ENCODE measurements around the gene CDK19.

CDK19 gene

DNA sequence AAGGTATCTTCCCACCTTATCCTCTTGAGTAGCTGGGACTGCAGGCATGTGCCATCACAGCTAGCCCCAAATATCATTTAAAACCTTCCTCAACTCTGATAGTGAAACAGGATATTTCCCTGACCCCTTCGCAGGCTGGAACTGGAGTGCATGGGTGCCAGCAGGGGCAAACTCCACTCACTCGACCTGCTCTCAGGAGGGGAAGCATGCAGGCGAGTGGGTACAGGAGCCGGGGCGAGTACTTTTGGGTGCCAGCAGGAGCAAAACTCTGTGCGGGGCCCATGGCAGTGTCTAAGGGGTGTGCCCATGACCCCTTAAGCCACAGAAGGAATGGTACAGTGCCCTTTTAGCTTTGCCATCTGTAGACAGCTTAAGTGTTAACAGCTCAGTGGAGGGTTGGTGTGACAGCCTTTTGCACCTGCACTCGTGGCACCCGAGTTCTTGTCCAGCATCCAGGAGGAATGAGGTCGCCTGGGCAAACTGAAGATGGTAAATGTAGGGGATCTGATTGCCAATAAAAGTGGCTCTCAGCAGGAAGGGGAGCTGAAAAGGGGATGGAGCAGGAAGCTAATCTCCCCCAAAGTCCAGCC is 155.1 kb downstream of the CDK19 start:
- no peaks in the 10 kb centered on the region for H3K27me3 ChIP-seq (ENCODE audit: control insufficient read depth in 1 of 2, insufficient read depth in 2 of 2, low read length in 2 of 2)
- H3K27ac ChIP-seq (ENCODE audit: low read length): no peak overlapping the region
- H3K4me3 ChIP-seq (ENCODE audit: low read length in 2 of 2): no peak overlapping the region
- no peaks in the 10 kb centered on the region for H3K36me3 ChIP-seq (ENCODE audit: control insufficient read depth in 2 of 2, insufficient read depth in 2 of 2, low read length in 2 of 2)
- H3K9me3 ChIP-seq (ENCODE audit: control insufficient read depth in 2 of 2, low read length in 2 of 2): no peaks in the 10 kb centered on the region
- H3K9ac ChIP-seq (ENCODE audit: low read length in 2 of 2): no peak overlapping the region
- H3K4me1 ChIP-seq (ENCODE audit: control insufficient read depth, insufficient read depth, low read length): no peaks in the 10 kb centered on the region

DNA sequence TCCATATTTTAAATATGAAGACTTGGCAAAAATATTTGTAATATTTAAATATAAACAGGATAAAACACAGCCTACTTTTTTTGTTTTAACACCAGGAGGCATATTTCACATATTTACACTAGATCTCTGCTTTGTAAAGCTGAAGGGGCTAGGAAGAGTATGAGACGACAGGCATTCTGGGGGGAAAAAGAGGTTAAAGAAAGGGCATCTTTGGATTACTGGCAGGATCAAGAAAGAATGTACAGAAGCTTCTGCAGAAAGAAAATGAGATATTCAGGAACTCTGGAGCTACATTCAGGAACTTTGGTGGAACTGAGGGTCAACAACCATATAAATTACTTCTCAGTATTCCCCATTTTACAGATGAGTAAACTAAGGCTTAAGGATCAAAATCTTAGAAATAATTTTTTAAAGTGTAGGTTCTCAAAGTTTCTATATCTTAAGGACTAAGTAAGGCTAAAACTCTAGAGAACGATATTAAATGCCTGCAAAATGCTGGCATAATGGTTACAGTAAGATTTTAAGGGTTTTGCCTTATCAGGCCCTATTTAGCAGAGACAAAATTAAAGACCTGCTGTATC is 156.5 kb downstream of the CDK19 start:
- H3K4me1 ChIP-seq (ENCODE audit: control insufficient read depth, insufficient read depth, low read length): no peaks in the 10 kb centered on the region
- H3K9me3 ChIP-seq (ENCODE audit: control insufficient read depth in 2 of 2, low read length in 2 of 2): no peaks in the 10 kb centered on the region
- no peak overlapping the region for H3K27ac ChIP-seq (ENCODE audit: low read length)
- H3K27me3 ChIP-seq (ENCODE audit: control insufficient read depth in 1 of 2, insufficient read depth in 2 of 2, low read length in 2 of 2): no peaks in the 10 kb centered on the region
- H3K9ac ChIP-seq (ENCODE audit: low read length in 2 of 2): no peak overlapping the region
- H3K4me3 ChIP-seq (ENCODE audit: low read length in 2 of 2): no peak overlapping the region
- no peaks in the 10 kb centered on the region for H3K36me3 ChIP-seq (ENCODE audit: control insufficient read depth in 2 of 2, insufficient read depth in 2 of 2, low read length in 2 of 2)

DNA sequence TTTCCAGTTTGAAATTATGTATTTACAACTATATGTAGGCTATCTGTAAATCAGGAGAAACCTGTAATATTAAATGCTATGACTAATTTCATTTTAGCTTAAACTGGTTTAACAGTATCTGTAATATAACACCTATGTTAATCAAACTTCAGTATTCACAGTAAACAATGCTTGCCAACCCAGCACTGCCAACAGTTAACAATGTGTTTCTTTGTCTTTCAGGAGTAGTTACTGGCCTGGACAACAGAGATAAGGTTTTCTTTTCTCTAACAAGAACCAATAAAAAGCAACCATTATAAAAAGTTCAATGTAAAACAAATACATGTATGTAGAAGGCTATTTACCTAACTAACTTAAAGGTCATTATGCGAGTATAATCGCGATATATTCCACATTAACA is 158.8 kb downstream of the CDK19 start:
- H3K36me3 ChIP-seq (ENCODE audit: control insufficient read depth in 2 of 2, insufficient read depth in 2 of 2, low read length in 2 of 2): no peaks in the 10 kb centered on the region
- H3K4me3 ChIP-seq (ENCODE audit: low read length in 2 of 2): no peak overlapping the region
- no peak overlapping the region for H3K27ac ChIP-seq (ENCODE audit: low read length)
- no peaks in the 10 kb centered on the region for H3K9me3 ChIP-seq (ENCODE audit: control insufficient read depth in 2 of 2, low read length in 2 of 2)
- H3K27me3 ChIP-seq (ENCODE audit: control insufficient read depth in 1 of 2, insufficient read depth in 2 of 2, low read length in 2 of 2): no peaks in the 10 kb centered on the region
- no peak overlapping the region for H3K9ac ChIP-seq (ENCODE audit: low read length in 2 of 2)
- no peaks in the 10 kb centered on the region for H3K4me1 ChIP-seq (ENCODE audit: control insufficient read depth, insufficient read depth, low read length)

DNA sequence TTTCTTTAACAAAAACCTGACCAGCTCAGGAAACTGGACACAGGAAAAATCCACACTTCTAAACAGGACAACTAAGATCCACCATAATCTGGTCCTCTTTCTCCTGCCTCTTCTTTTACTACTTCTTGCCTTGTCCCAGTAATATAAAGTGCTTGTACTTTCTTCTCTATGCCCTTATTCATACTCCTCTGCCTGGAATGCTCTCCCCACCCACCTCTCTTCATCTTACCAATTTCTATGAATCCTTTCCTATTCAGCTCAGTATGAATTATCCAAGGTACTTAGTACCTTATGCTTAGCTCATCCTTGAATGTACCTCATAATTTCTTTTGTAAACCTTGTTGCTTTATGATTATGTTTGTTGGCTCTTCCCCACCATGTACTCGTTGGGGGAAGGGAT is 159.4 kb downstream of the CDK19 start:
- Histone ChIP-seq H3K27me3 (ENCODE audit: control insufficient read depth in 1 of 2, insufficient read depth in 2 of 2, low read length in 2 of 2) (no peaks in the 10 kb centered on the region), H3K4me3 (ENCODE audit: low read length in 2 of 2) (no peak overlapping the region), H3K4me1 (ENCODE audit: control insufficient read depth, insufficient read depth, low read length) (no peaks in the 10 kb centered on the region), H3K9ac (ENCODE audit: low read length in 2 of 2) (no peak overlapping the region), H3K36me3 (ENCODE audit: control insufficient read depth in 2 of 2, insufficient read depth in 2 of 2, low read length in 2 of 2) (no peaks in the 10 kb centered on the region), H3K9me3 (ENCODE audit: control insufficient read depth in 2 of 2, low read length in 2 of 2) (no peaks in the 10 kb centered on the region), H3K27ac (ENCODE audit: low read length) (no peak overlapping the region)

DNA sequence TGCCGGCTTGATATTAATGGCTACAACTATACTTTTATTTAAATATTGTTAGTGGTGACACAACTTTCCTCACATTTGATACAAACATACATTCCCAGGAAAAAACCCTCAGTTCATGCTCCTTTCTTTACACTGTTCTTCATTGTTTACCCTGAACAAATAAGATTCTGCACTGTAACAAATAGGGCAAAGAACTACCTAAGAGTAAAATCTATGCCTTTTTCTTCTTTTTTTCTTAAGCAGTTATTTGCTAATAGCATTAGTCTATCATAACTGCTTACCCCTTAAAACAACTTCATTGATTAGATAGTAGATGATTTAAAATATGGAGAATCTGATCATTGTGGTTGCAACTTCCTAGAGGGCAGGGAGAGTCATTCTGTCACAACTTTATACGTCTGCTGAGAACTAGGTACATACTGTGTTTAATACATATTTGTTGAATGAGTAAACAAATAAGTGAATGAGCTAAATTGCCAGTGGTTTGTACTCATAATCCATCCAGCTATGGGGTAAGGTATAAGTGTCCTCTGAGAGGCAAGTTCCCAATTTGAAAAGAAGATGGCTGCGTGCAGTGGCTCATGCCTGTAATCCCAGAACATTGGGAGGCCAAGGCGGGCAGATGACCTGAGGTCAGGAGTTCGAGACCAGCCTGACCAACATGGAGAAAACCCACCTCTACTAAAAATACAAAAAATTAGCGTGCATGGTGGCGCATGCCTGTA is 161.0 kb downstream of the CDK19 start:
- no peaks in the 10 kb centered on the region for H3K36me3 ChIP-seq (ENCODE audit: control insufficient read depth in 2 of 2, insufficient read depth in 2 of 2, low read length in 2 of 2)
- H3K4me1 ChIP-seq (ENCODE audit: control insufficient read depth, insufficient read depth, low read length): no peaks in the 10 kb centered on the region
- H3K9me3 ChIP-seq (ENCODE audit: control insufficient read depth in 2 of 2, low read length in 2 of 2): no peaks in the 10 kb centered on the region
- no peaks in the 10 kb centered on the region for H3K27me3 ChIP-seq (ENCODE audit: control insufficient read depth in 1 of 2, insufficient read depth in 2 of 2, low read length in 2 of 2)
- no peak overlapping the region for H3K4me3 ChIP-seq (ENCODE audit: low read length in 2 of 2)
- no peak overlapping the region for H3K9ac ChIP-seq (ENCODE audit: low read length in 2 of 2)
- H3K27ac ChIP-seq (ENCODE audit: low read length): no peak overlapping the region

DNA sequence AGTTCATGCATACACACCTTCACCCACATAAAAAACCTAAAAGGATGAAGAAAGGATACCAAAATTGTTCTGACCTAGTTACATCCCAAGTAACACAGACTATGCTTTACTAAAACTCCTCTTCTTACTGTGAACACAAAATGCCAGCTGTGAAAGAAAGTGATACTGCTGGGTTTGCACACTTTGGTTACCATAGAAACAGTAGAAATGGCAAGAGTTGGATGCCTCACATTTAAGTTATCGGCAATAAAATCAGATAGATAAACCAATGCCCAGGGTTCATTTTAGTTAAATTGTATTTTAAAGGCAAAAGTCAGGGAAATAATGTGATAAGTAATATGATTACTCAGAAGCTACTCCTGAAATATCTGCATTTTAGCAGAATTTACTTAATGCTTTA is 161.9 kb downstream of the CDK19 start:
- no peak overlapping the region for H3K9ac ChIP-seq (ENCODE audit: low read length in 2 of 2)
- H3K27me3 ChIP-seq (ENCODE audit: control insufficient read depth in 1 of 2, insufficient read depth in 2 of 2, low read length in 2 of 2): no peaks in the 10 kb centered on the region
- H3K27ac ChIP-seq (ENCODE audit: low read length): no peak overlapping the region

DNA sequence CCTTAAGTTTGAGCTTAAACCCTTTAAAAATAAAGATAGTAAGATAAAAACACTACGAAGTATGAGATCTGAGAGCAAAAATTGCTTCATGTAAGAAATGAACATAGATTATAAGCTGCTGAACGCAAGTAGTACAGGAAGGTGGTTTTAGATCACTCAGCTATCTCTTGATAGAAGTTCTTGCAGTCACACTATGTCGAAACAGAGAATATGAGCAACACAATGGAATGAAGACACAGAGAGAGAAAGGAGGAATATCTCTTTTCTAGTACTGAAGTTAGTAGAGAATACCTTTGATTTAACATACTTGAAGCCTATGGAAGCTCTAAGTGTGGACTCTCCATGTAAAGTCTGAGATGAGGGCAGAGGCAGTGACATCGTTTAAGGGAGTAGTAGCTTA is 162.7 kb downstream of the CDK19 start:
- H3K4me1 ChIP-seq (ENCODE audit: control insufficient read depth, insufficient read depth, low read length): no peaks in the 10 kb centered on the region
- H3K36me3 ChIP-seq (ENCODE audit: control insufficient read depth in 2 of 2, insufficient read depth in 2 of 2, low read length in 2 of 2): no peaks in the 10 kb centered on the region
- no peak overlapping the region for H3K9ac ChIP-seq (ENCODE audit: low read length in 2 of 2)
- no peaks in the 10 kb centered on the region for H3K27me3 ChIP-seq (ENCODE audit: control insufficient read depth in 1 of 2, insufficient read depth in 2 of 2, low read length in 2 of 2)
- H3K4me3 ChIP-seq (ENCODE audit: low read length in 2 of 2): no peak overlapping the region
- no peak overlapping the region for H3K27ac ChIP-seq (ENCODE audit: low read length)
- no peaks in the 10 kb centered on the region for H3K9me3 ChIP-seq (ENCODE audit: control insufficient read depth in 2 of 2, low read length in 2 of 2)

More for the DNA sequence above, 161.9 kb downstream of the CDK19 start:
- Histone ChIP-seq H3K9me3 (ENCODE audit: control insufficient read depth in 2 of 2, low read length in 2 of 2) (no peaks in the 10 kb centered on the region), H3K4me1 (ENCODE audit: control insufficient read depth, insufficient read depth, low read length) (no peaks in the 10 kb centered on the region), H3K4me3 (ENCODE audit: low read length in 2 of 2) (no peak overlapping the region), H3K36me3 (ENCODE audit: control insufficient read depth in 2 of 2, insufficient read depth in 2 of 2, low read length in 2 of 2) (no peaks in the 10 kb centered on the region)

DNA sequence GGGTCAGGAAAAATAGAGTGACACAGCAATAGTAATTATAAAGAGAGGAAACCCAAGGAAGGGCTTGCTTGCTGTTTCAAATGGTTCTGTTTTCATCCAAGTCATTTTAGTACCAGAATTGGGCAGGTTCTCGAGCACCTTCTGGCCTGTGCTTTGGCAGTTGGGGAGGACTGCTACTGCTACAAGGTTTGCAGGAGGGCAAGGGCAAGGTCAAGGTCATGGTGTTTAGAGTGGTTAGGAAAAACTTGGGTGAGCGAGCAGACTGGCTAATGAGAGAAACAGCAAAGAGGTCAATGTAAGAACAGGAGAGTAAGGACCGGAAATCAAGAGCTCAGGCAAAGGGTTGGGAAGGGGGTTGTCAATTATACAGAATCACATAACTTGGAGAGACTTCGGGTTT is 164.5 kb downstream of the CDK19 start:
- Histone ChIP-seq H3K9me3 (ENCODE audit: control insufficient read depth in 2 of 2, low read length in 2 of 2) (no peaks in the 10 kb centered on the region), H3K27ac (ENCODE audit: low read length) (no peak overlapping the region), H3K9ac (ENCODE audit: low read length in 2 of 2) (no peak overlapping the region), H3K4me3 (ENCODE audit: low read length in 2 of 2) (no peak overlapping the region), H3K4me1 (ENCODE audit: control insufficient read depth, insufficient read depth, low read length) (no peaks in the 10 kb centered on the region), H3K27me3 (ENCODE audit: control insufficient read depth in 1 of 2, insufficient read depth in 2 of 2, low read length in 2 of 2) (no peaks in the 10 kb centered on the region), H3K36me3 (ENCODE audit: control insufficient read depth in 2 of 2, insufficient read depth in 2 of 2, low read length in 2 of 2) (no peaks in the 10 kb centered on the region)

DNA sequence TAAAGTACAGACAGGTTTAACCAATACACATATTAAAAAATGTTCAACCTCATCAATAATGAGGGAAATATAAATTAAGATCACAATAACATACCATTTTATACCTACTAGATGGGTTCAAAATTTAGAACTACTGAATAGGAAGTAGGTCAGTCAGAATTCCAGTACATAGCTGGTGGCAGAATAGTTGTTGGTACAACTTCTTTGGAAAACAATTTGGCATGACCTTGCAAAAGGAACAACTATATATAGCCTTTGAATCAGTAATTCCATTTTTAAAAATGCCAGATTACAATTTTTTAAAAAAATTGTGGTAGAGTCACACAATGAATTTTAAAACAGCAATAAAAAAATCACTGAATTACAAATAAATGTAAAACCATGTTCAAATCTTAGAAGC is 165.6 kb downstream of the CDK19 start:
- Histone ChIP-seq H3K4me3 (ENCODE audit: low read length in 2 of 2) (no peak overlapping the region), H3K27ac (ENCODE audit: low read length) (no peak overlapping the region), H3K36me3 (ENCODE audit: control insufficient read depth in 2 of 2, insufficient read depth in 2 of 2, low read length in 2 of 2) (no peaks in the 10 kb centered on the region), H3K27me3 (ENCODE audit: control insufficient read depth in 1 of 2, insufficient read depth in 2 of 2, low read length in 2 of 2) (no peaks in the 10 kb centered on the region), H3K4me1 (ENCODE audit: control insufficient read depth, insufficient read depth, low read length) (no peaks in the 10 kb centered on the region), H3K9ac (ENCODE audit: low read length in 2 of 2) (no peak overlapping the region), H3K9me3 (ENCODE audit: control insufficient read depth in 2 of 2, low read length in 2 of 2) (no peaks in the 10 kb centered on the region)

DNA sequence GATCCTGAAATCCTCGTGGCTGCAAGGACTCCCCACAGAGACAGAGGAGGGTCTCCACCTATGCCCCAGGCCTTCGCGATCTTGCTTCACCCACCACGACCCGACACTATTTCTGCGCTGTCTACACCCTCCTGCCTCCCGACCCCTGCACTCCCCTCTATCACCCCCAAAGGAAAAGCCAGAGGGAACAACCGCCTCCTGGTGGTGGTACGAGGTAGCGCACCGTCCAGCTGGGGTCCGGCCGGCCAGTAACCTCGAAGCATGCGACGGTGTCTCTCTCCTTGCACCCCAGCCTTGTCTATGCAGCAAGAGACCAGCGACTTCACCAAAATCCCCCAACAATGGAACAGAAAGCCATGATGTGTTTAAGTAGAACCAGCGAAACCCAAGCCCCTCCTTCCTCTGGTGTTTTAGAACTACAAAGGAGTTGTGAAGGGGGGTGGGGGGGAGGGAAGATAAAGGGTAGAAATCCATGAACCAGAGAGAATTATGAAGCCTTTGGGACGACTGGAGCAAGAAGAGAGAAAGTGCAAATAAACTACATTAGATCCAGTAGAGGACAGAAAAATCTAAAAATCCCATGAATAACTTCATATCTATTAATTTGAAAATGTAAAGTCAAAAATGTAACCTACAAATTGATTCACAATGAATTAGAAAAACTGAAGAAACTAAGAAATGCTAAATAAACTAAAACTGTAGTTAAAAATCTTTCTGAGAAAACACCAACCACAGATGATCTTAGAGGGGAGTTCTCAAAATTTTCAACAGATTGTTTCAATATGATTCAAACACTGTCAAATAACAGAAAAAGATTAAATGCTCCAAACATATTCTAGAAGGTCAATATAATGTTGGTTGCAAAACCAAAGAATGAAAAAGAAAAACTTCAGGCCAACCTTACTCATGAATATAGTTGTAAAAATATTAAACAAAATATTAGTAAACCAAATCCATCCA is 168.0 kb downstream of the CDK19 start:
- H3K36me3 ChIP-seq (ENCODE audit: control insufficient read depth in 2 of 2, insufficient read depth in 2 of 2, low read length in 2 of 2): no peaks in the 10 kb centered on the region
- no peaks in the 10 kb centered on the region for H3K9me3 ChIP-seq (ENCODE audit: control insufficient read depth in 2 of 2, low read length in 2 of 2)
- H3K4me3 ChIP-seq (ENCODE audit: low read length in 2 of 2): no peak overlapping the region
- no peak overlapping the region for H3K9ac ChIP-seq (ENCODE audit: low read length in 2 of 2)
- H3K4me1 ChIP-seq (ENCODE audit: control insufficient read depth, insufficient read depth, low read length): no peaks in the 10 kb centered on the region
- no peaks in the 10 kb centered on the region for H3K27me3 ChIP-seq (ENCODE audit: control insufficient read depth in 1 of 2, insufficient read depth in 2 of 2, low read length in 2 of 2)
- H3K27ac ChIP-seq (ENCODE audit: low read length): no peak overlapping the region
